ENCODE measurements around the gene C22orf42.

The C22orf42 gene

GRCh38 chr22:32158712-32159533, at the start of gene C22orf42:
Gene C22orf42 (minus strand): TSS chr22:32159303. CDS start chr22:32159215, 88 bp downstream.
- H3K9me3 Mint-ChIP-seq, result no peaks in the 10 kb centered on the region
- no peak for ATAC-seq
- H3K4me3 Mint-ChIP-seq, result no peak within 1 kb of the TSS
- no peak within 1 kb of the TSS for H3K27ac Mint-ChIP-seq
- H3K4me1 Mint-ChIP-seq, result no peaks in the 10 kb centered on the region
- H3K27me3 Mint-ChIP-seq, result peaks cover 10% of the 10 kb centered on the region
- no peaks in the 10 kb centered on the region for H3K36me3 Mint-ChIP-seq (ENCODE audit: low read depth)
- no peak for DNase-seq

GRCh38 chr22:32208681-32209080, 49.6 kb upstream of the C22orf42 start:
- no peaks in the 10 kb centered on the region for H3K9me3 Mint-ChIP-seq
- peaks cover 10% of the 10 kb centered on the region for H3K27me3 Mint-ChIP-seq
- ATAC-seq (no peak), DNase-seq (no peak)
- no peak overlapping the region for H3K27ac Mint-ChIP-seq
- H3K4me1 Mint-ChIP-seq, result peaks cover 5% of the 10 kb centered on the region
- H3K36me3 Mint-ChIP-seq (ENCODE audit: low read depth), result no peaks in the 10 kb centered on the region
- no peak overlapping the region for H3K4me3 Mint-ChIP-seq

- DNase-seq, result no peak
- no peaks in the 10 kb centered on the region for H3K36me3 Mint-ChIP-seq (ENCODE audit: low read depth)
- no peak for ATAC-seq
- no peaks in the 10 kb centered on the region for H3K9me3 Mint-ChIP-seq
- peaks cover 14% of the 10 kb centered on the region for H3K27me3 Mint-ChIP-seq
- peaks cover 6% of the 10 kb centered on the region for H3K4me1 Mint-ChIP-seq
- H3K4me3 Mint-ChIP-seq, result no peak overlapping the region
- H3K27ac Mint-ChIP-seq, result no peak overlapping the region
These were observed 48.9 kb upstream of the C22orf42 start for GRCh38 chr22:32207971-32208480.

- Mint-ChIP-seq H3K4me3 (no peak overlapping the region), H3K36me3 (ENCODE audit: low read depth) (no peaks in the 10 kb centered on the region), H3K4me1 (peaks cover 12% of the 10 kb centered on the region), H3K27ac (no peak overlapping the region), H3K27me3 (peaks cover 20% of the 10 kb centered on the region), H3K9me3 (no peaks in the 10 kb centered on the region)
- ATAC-seq (peak; percentile 47), DNase-seq (peak; percentile 26)
These were observed 48.0 kb upstream of the C22orf42 start for GRCh38 chr22:32206774-32207758.

- no peaks in the 10 kb centered on the region for H3K9me3 Mint-ChIP-seq
These were observed 47.1 kb upstream of the C22orf42 start for GRCh38 chr22:32205974-32206773.

GRCh38 chr22:32204856-32205722, 46.0 kb upstream of the C22orf42 start, which contains the start of gene RFPL2:
Gene RFPL2 (minus strand): TSS chr22:32205073. CDS start chr22:32202451, 2,622 bp downstream.
- H3K27me3 Mint-ChIP-seq, result peaks cover 21% of the 10 kb centered on the region
- DNase-seq (no peak), ATAC-seq (peak; percentile 30)
- no peaks in the 10 kb centered on the region for H3K36me3 Mint-ChIP-seq (ENCODE audit: low read depth)
- H3K27ac Mint-ChIP-seq, result no peak within 1 kb of the TSS
- H3K4me3 Mint-ChIP-seq, result peak within 1 kb of the TSS; percentile 58
- no peaks in the 10 kb centered on the region for H3K9me3 Mint-ChIP-seq
- peaks cover 12% of the 10 kb centered on the region for H3K4me1 Mint-ChIP-seq

More at GRCh38 chr22:32205974-32206773, 47.1 kb upstream of the C22orf42 start:
- Mint-ChIP-seq H3K4me3 (no peak overlapping the region), H3K4me1 (peaks cover 12% of the 10 kb centered on the region), H3K36me3 (ENCODE audit: low read depth) (no peaks in the 10 kb centered on the region), H3K27ac (no peak overlapping the region), H3K27me3 (peaks cover 21% of the 10 kb centered on the region)
- ATAC-seq, result no peak
- DNase-seq, result no peak

- no peak overlapping the region for H3K27ac Mint-ChIP-seq
- DNase-seq, result no peak
- peaks cover 12% of the 10 kb centered on the region for H3K4me1 Mint-ChIP-seq
- no peak for ATAC-seq
- H3K4me3 Mint-ChIP-seq, result peak overlapping the region; percentile 58
- H3K27me3 Mint-ChIP-seq, result peaks cover 21% of the 10 kb centered on the region
- H3K36me3 Mint-ChIP-seq (ENCODE audit: low read depth), result no peaks in the 10 kb centered on the region
- H3K9me3 Mint-ChIP-seq, result no peaks in the 10 kb centered on the region
These were observed 45.1 kb upstream of the C22orf42 start for GRCh38 chr22:32204040-32204855.

GRCh38 chr22:32203181-32204039, 44.3 kb upstream of the C22orf42 start:
- Mint-ChIP-seq H3K9me3 (no peaks in the 10 kb centered on the region), H3K27me3 (peaks cover 21% of the 10 kb centered on the region), H3K4me1 (peaks cover 12% of the 10 kb centered on the region), H3K36me3 (ENCODE audit: low read depth) (no peaks in the 10 kb centered on the region), H3K27ac (no peak overlapping the region), H3K4me3 (no peak overlapping the region)
- DNase-seq (no peak), ATAC-seq (no peak)

GRCh38 chr22:32202539-32203180, 43.6 kb upstream of the C22orf42 start:
- Mint-ChIP-seq H3K4me3 (no peak overlapping the region), H3K27me3 (peaks cover 21% of the 10 kb centered on the region), H3K4me1 (peaks cover 12% of the 10 kb centered on the region), H3K36me3 (ENCODE audit: low read depth) (no peaks in the 10 kb centered on the region), H3K27ac (no peak overlapping the region), H3K9me3 (no peaks in the 10 kb centered on the region)
- DNase-seq (peak; percentile 23), ATAC-seq (peak; percentile 27)

GRCh38 chr22:32202161-32202538, 43.0 kb upstream of the C22orf42 start:
- Mint-ChIP-seq H3K4me3 (no peak overlapping the region), H3K27me3 (peaks cover 21% of the 10 kb centered on the region), H3K4me1 (peaks cover 12% of the 10 kb centered on the region), H3K36me3 (ENCODE audit: low read depth) (no peaks in the 10 kb centered on the region), H3K9me3 (no peaks in the 10 kb centered on the region), H3K27ac (no peak overlapping the region)
- ATAC-seq (no peak), DNase-seq (no peak)

- no peak overlapping the region for H3K4me3 Mint-ChIP-seq
- peaks cover 8% of the 10 kb centered on the region for H3K4me1 Mint-ChIP-seq
- DNase-seq (no peak), ATAC-seq (no peak)
- no peaks in the 10 kb centered on the region for H3K9me3 Mint-ChIP-seq
- H3K27ac Mint-ChIP-seq, result no peak overlapping the region
- no peaks in the 10 kb centered on the region for H3K36me3 Mint-ChIP-seq (ENCODE audit: low read depth)
- H3K27me3 Mint-ChIP-seq, result peaks cover 21% of the 10 kb centered on the region
These were observed 41.6 kb upstream of the C22orf42 start for GRCh38 chr22:32200752-32201151.

All from activated naive CD8-positive, alpha-beta T cell treated with anti-CD3 and anti-CD28 coated beads, Interleukin-2, amount 50 U/mL, for 24 hours (primary cell).